Brain microvascular endothelial cell (primary cell): ENCODE measurements around the gene SFXN5.
"Not testable (repeated sequence)": the region's sequence is repeated elsewhere in the genome, so short reads cannot be mapped to it uniquely, and the experiment has no call there.

Experiments used
- DNase-seq: peaks from one replicate; pipeline ENCODE4 v3.0.0-alpha.2; 2020
- H3K27ac ChIP-seq: fragments of 250-450 bp; sonication (Bioruptor Pico); 2 replicates; pipeline ENCODE4 v1.5.1; 2020; ENCODE audit warnings: mild to moderate bottlenecking, moderate library complexity
- H3K27me3 ChIP-seq: fragments of 250-450 bp; sonication (Bioruptor Pico); replicated peaks from 2 replicates; pipeline ENCODE4 v1.5.1; 2020; ENCODE audit warnings: mild to moderate bottlenecking
- H3K36me3 ChIP-seq: fragments of 250-450 bp; sonication (Bioruptor Pico); replicated peaks from 2 replicates; pipeline ENCODE4 v1.5.1; 2020; ENCODE audit warnings: mild to moderate bottlenecking
- H3K4me3 ChIP-seq: 2 replicates; pipeline ENCODE4 v1.5.1; 2011; ENCODE audit warnings: low read depth, mild to moderate bottlenecking, control low read depth, low read length, moderate library complexity
- in situ Hi-C: cut with HindIII; loops from 2 replicates; pipeline ENCODE4 v1.10.0; 2017; ENCODE audit warnings: low sequenced_read_pairs, low pct_ligation_motif_present
- TF ChIP-seq, protein P1 (sequence below): IDR thresholded peaks from 2 replicates; pipeline ENCODE4 v1.5.1; 2011; ENCODE audit warnings: low read depth, mild to moderate bottlenecking, moderate library complexity, low read length, control low read depth, inconsistent platforms; ENCODE audit errors: missing control alignments

Gene SFXN5

DNA sequence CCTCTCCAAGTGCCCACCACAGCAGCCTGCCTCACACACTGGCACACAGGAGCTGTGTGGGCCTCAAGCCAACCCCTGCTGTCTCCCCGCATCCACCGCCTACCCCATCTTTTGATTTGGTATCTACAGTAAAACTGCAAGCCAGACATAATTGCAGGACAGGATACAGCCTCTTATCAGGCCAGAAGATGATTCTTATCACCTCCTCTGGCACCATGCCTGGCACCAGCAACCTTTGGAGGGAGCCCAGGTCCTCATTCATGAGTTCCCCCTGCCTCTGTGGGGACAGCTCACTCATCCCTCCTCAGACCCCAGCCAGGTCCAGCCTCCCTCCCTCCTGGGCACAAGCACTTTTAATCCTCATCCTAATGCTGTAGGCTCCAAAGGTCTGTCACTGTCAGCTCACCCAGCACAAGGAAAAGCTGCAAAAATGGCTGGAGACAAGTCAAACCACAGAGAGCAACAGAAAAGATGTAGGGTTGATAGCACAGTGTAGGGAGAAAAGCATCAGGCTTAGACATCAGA, 31.6 kb upstream of the SFXN5 start:
- Histone ChIP-seq H3K4me3 (no peak overlapping the region), H3K27ac (no peak overlapping the region), H3K27me3 (no peaks in the 10 kb centered on the region), H3K36me3 (no peaks in the 10 kb centered on the region)
- DNase-seq: no peak
- TF ChIP-seq, protein P1, sequence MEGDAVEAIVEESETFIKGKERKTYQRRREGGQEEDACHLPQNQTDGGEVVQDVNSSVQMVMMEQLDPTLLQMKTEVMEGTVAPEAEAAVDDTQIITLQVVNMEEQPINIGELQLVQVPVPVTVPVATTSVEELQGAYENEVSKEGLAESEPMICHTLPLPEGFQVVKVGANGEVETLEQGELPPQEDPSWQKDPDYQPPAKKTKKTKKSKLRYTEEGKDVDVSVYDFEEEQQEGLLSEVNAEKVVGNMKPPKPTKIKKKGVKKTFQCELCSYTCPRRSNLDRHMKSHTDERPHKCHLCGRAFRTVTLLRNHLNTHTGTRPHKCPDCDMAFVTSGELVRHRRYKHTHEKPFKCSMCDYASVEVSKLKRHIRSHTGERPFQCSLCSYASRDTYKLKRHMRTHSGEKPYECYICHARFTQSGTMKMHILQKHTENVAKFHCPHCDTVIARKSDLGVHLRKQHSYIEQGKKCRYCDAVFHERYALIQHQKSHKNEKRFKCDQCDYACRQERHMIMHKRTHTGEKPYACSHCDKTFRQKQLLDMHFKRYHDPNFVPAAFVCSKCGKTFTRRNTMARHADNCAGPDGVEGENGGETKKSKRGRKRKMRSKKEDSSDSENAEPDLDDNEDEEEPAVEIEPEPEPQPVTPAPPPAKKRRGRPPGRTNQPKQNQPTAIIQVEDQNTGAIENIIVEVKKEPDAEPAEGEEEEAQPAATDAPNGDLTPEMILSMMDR: no peak
- in situ Hi-C loops: no loop called here

DNA sequence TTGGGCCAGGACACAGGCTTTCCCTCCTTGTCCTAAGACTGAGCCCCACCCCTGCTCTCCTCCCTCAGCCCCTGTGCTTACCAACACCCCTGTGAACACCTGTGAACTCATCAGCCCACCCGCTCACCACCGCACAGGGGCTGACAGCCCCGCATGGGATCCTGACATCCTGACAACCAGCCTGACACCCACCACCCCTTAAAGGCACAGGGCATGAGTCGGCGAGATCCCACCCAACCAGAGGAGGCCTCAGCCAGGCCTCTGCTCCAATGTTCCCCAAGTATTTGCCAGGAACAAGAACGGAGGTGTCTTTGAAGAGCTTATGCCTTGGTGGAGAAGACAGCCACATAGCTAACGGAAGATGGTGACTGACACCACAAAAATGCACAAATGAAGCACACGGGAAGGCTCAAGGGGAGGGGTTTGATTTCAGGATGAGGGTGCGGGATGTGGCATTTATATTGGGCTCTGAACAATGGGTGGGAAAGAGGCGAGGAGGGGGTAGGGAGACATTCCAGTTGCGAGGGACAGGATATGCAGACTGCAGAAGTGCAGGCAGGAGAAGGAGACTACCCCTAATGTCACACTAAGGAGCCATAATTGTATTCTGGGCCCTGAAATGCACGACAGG, 30.2 kb upstream of the SFXN5 start:
- in situ Hi-C loops: no loop called here

DNA sequence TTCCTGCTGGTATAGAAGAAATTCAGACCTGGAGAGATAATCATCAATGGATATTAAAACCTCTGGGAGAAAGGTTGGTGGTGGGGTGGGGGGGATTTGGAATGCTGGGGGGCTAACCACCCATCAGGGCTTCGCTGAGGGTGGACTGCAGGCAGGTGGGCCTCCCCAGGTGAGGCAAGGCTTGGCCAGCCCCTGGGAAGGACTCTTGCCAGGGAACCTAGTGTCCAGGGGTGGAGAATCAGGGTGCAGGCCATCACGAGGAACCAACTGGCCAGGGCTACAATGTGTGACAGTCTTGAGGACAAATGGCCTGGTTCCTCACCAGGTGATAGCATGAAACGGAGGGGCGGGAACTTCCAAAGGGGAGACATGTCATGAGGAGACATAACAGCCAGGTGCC, 29.4 kb upstream of the SFXN5 start:
- TF ChIP-seq, protein P1: no peak
- Histone ChIP-seq H3K27ac (no peak overlapping the region), H3K4me3 (no peak overlapping the region), H3K27me3 (no peaks in the 10 kb centered on the region), H3K36me3 (no peaks in the 10 kb centered on the region)
- DNase-seq: no peak
- in situ Hi-C loops: no loop called here

More for the DNA sequence above, 30.2 kb upstream of the SFXN5 start:
- Histone ChIP-seq H3K4me3 (no peak overlapping the region), H3K36me3 (no peaks in the 10 kb centered on the region), H3K27ac (no peak overlapping the region), H3K27me3 (no peaks in the 10 kb centered on the region)
- TF ChIP-seq, protein P1: no peak
- no peak for DNase-seq

DNA sequence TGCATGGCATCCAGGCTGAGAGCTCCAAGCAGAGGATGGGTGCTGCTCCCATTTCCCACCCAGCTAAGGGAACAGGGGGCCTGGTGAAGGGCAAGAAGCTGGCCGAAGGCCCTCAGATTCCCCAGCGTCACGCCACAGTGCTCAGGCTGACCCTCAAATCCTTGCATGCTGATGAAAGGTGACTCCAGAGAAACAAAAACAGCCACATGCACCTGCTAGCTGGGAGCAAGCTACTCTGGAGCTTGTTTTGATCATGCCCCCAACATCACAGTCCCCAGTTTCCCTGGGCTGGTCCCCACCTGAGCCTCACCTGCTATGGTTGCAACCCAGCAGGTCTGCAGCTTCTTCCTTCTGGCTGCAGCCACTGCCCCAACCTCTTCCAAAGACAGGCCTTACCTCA, 28.0 kb upstream of the SFXN5 start:
- no peak for DNase-seq
- in situ Hi-C loops: no loop called here
- Histone ChIP-seq H3K36me3 (no peaks in the 10 kb centered on the region), H3K4me3 (no peak overlapping the region), H3K27ac (no peak overlapping the region), H3K27me3 (no peaks in the 10 kb centered on the region)
- TF ChIP-seq, protein P1: no peak

DNA sequence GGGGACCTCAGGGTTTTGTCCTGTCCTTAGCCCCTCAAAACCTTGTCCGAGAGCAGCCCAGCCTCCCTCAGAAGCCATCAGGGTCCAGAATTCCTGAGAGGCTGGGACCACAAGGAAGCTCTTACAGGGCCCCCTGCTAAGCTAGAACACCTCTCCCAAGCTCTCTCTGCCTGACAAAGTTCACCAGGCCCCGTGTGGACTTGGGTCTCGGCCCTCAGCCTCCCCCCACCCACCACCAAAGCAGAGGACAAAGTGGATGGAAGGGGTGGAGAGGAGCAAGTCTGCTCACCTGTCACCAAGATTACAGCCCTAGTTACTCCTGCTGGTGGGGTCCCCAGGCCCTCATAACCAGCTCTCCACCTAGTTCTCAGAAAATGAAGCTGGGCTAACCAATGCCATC, 24.4 kb upstream of the SFXN5 start:
- H3K36me3 ChIP-seq: no peaks in the 10 kb centered on the region
- no peak overlapping the region for H3K27ac ChIP-seq
- in situ Hi-C loops: no loop called here
- TF ChIP-seq, protein P1: no peak
- H3K4me3 ChIP-seq: no peak overlapping the region
- DNase-seq: no peak
- H3K27me3 ChIP-seq: no peaks in the 10 kb centered on the region

DNA sequence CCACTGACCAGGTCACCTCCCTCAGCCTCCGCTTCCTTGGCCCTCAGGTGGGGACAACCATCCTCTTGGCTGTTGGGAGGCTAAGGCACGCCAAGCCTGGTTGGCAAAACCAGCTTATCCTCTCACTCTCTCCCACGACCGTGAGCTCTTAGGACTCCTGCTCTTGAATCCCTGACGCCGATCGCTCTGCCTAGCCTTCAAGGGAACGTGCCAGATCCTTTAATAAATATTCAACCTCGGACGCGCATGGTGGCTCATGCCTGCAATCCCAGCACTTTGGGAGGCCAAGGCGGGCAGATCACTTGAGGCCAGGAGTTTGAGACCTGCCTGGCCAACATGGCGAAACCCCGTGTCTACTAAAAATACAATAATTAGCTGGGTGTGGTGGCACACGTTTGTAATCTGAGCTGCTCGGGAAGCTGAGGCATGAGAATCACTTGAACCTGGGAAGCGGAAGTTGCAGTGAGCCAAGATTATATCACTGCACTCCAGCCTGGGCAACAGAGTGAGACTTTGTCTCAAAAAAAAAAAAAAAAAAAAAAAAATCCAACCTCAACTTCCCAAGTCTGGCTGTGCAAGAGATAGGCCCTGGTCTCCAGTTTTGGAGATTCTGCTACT, 22.2 kb upstream of the SFXN5 start:
- H3K27ac ChIP-seq, H3K36me3 ChIP-seq, H3K4me3 ChIP-seq, H3K27me3 ChIP-seq, in situ Hi-C loops, DNase-seq: not testable (repeated sequence)
